GM18858 (cell line): ENCODE data around the gene ABCA4.

Source experiments
- ATAC-seq: cut with Tn5 transposase; IDR thresholded peaks from one replicate; pipeline ENCODE4 v1.9.1; 2021; ENCODE audit not compliant: unreplicated experiment

ABCA4 gene

GRCh38 chr1:94029130-94029993, 91.6 kb downstream of the ABCA4 start:
- ATAC-seq: no peak

GRCh38 chr1:94027721-94028515, 93.0 kb downstream of the ABCA4 start:
- ATAC-seq: no peak

GRCh38 chr1:94026619-94027380, 94.1 kb downstream of the ABCA4 start:
- no peak for ATAC-seq

- ATAC-seq: no peak
Observed at GRCh38 chr1:94025383-94026340, 95.3 kb downstream of the ABCA4 start.

- no peak for ATAC-seq
Observed at GRCh38 chr1:94024104-94024792, 96.7 kb downstream of the ABCA4 start.

GRCh38 chr1:94022471-94023189, 98.3 kb downstream of the ABCA4 start:
- no peak for ATAC-seq

GRCh38 chr1:94020764-94021579, 100.0 kb downstream of the ABCA4 start:
- ATAC-seq: no peak

- no peak for ATAC-seq
Observed at GRCh38 chr1:94019327-94019726, 101.6 kb downstream of the ABCA4 start.

GRCh38 chr1:94017155-94017829, 103.7 kb downstream of the ABCA4 start:
- ATAC-seq: no peak

GRCh38 chr1:94015489-94015817, 105.5 kb downstream of the ABCA4 start:
- ATAC-seq: no peak

- ATAC-seq: no peak
Observed at GRCh38 chr1:94014635-94015488, 106.1 kb downstream of the ABCA4 start.

GRCh38 chr1:94014087-94014486, 106.9 kb downstream of the ABCA4 start:
- no peak for ATAC-seq

GRCh38 chr1:94013367-94013878, 107.5 kb downstream of the ABCA4 start:
- ATAC-seq: no peak

GRCh38 chr1:94012708-94013366, 108.1 kb downstream of the ABCA4 start:
- ATAC-seq: no peak

GRCh38 chr1:94011709-94012595, 109.0 kb downstream of the ABCA4 start:
- no peak for ATAC-seq
